SK-N-SH (cell line): ENCODE data around the gene WFDC12. TPM values are rescaled to one million over a fixed set of nuclear protein-coding genes. Genes with fewer than 3 reads are reported as not detected.

Source experiments
- CTCF ChIA-PET: fragments of 300-600, 350-600 bp; formaldehyde crosslinking; extraction: SDS; loops from one replicate; lab custom pipeline; 2021; lab: Yijun Ruan, JAX
- POLR2A ChIA-PET: fragments of 350-600 bp; sonication (Branson Sonifier 250); formaldehyde crosslinking; extraction: SDS; loops from one replicate; lab custom pipeline; 2020; ENCODE audit warnings: antibody characterized with exemption, inconsistent platforms; lab: Yijun Ruan, JAX
- DNase-seq: peaks from one replicate; pipeline ENCODE4 v3.0.0; 2012
- H2AFZ ChIP-seq: fragments of 200-600 bp; sonication (generic); 2 replicates; pipeline ENCODE4 v1.8.1; 2016; ENCODE audit warnings: antibody characterized with exemption, mild to moderate bottlenecking, low read depth
- H3F3A ChIP-seq: fragments of 200-600 bp; sonication (generic); replicated peaks from 2 replicates; pipeline ENCODE3; 2016; ENCODE audit warnings: antibody characterized with exemption, mild to moderate bottlenecking; ENCODE audit not compliant: insufficient read depth
- H3K27ac ChIP-seq, 2 experiments: fragments of 200-500 bp in 1 of 2; fragments of 200-600 bp in 1 of 2; sonication (Bioruptor generic) in 1 of 2; sonication (generic), shearing (Covaris generic) in 1 of 2; 2 replicates each; pipeline versions ENCODE4 v1.5.1 to v1.6.1; 2014 to 2016; ENCODE audit warnings: low read depth in 2 of 2, inconsistent platforms in 1 of 2, low read length in 1 of 2, mild to moderate bottlenecking in 1 of 2, mixed read lengths in 1 of 2
- H3K27me3 ChIP-seq: fragments of 200-600 bp; sonication (generic), shearing (Covaris generic); 2 replicates; pipeline ENCODE4 v1.6.1; 2016; ENCODE audit warnings: mixed run types; ENCODE audit not compliant: insufficient read depth
- H3K36me3 ChIP-seq, 2 experiments: fragments of 200-500 bp in 1 of 2; fragments of 200-600 bp in 1 of 2; sonication (Bioruptor generic) in 1 of 2; sonication (generic) in 1 of 2; replicated peaks in 1 of 2; 2 replicates each; pipeline versions ENCODE3 to v1.5.1; 2014 to 2016; ENCODE audit warnings: low read length in 1 of 2, mild to moderate bottlenecking in 1 of 2; ENCODE audit not compliant: insufficient read depth in 2 of 2, control insufficient read depth in 1 of 2
- H3K4me1 ChIP-seq, 2 experiments: fragments of 200-500 bp in 1 of 2; fragments of 200-600 bp in 1 of 2; sonication (Bioruptor generic) in 1 of 2; sonication (generic), shearing (Covaris generic) in 1 of 2; 2 replicates each; pipeline versions ENCODE4 v1.5.1 to v1.6.1; 2014 to 2016; ENCODE audit warnings: low read depth in 1 of 2, low read length in 1 of 2, mixed run types in 1 of 2; ENCODE audit not compliant: insufficient read depth in 2 of 2, control insufficient read depth in 1 of 2
- H3K4me2 ChIP-seq: fragments of 200-600 bp; sonication (generic), shearing (Covaris generic); 2 replicates; pipeline ENCODE4 v1.6.1; 2017; ENCODE audit warnings: mixed run types
- H3K4me3 ChIP-seq, 2 experiments: fragments of 200-500 bp in 1 of 2; fragments of 200-600 bp in 1 of 2; sonication (Bioruptor generic) in 1 of 2; sonication (generic), shearing (Covaris generic) in 1 of 2; 2 replicates each; pipeline versions ENCODE4 v1.5.1 to v1.8.1; 2014 to 2016; ENCODE audit warnings: low read depth in 2 of 2, inconsistent platforms in 1 of 2, low read length in 1 of 2, mild to moderate bottlenecking in 1 of 2, mixed read lengths in 1 of 2, moderate library complexity in 1 of 2
- H3K79me2 ChIP-seq: fragments of 200-600 bp; sonication (generic); 2 replicates; pipeline ENCODE4 v1.8.1; 2017; ENCODE audit warnings: mild to moderate bottlenecking; ENCODE audit not compliant: insufficient read depth
- H3K9ac ChIP-seq: fragments of 200-600 bp; sonication (generic); 2 replicates; pipeline ENCODE4 v1.6.1; 2017; ENCODE audit warnings: mixed run types
- H3K9me2 ChIP-seq: fragments of 200-600 bp; sonication (generic); 2 replicates; pipeline ENCODE4 v1.6.1; 2017; ENCODE audit warnings: mixed run types
- H3K9me3 ChIP-seq: fragments of 200-600 bp; sonication (generic); 2 replicates; pipeline ENCODE4 v1.6.1; 2017; ENCODE audit warnings: mixed run types, mild to moderate bottlenecking, moderate library complexity
- H4K20me1 ChIP-seq: fragments of 200-600 bp; sonication (generic); 2 replicates; pipeline ENCODE4 v1.6.1; 2017; ENCODE audit warnings: mild to moderate bottlenecking, mixed run types; ENCODE audit not compliant: insufficient read depth
- CHD2 ChIP-seq: fragments of 150-350 bp; IDR thresholded peaks from 2 replicates; pipeline ENCODE4 v1.6.1; 2018; ENCODE audit warnings: low read length; ENCODE audit not compliant: partially characterized antibody
- ELF1 ChIP-seq: IDR thresholded peaks from 2 replicates; pipeline ENCODE4 v1.4.0; 2012
- EP300 ChIP-seq, 2 experiments: IDR thresholded peaks; 2 replicates each; pipeline versions ENCODE4 v1.4.0 to v1.6.1; 2012; ENCODE audit warnings: borderline replicate concordance in 1 of 2, low read depth in 1 of 2, low read length in 1 of 2
- EZH2phosphoT487 ChIP-seq: fragments of 200-600 bp; sonication (generic); IDR thresholded peaks from 2 replicates; pipeline ENCODE4 v1.6.1; 2017; ENCODE audit warnings: low read depth, mixed run types, mild to moderate bottlenecking, antibody characterized with exemption, moderate library complexity, borderline replicate concordance
- GATA2 ChIP-seq: sonication (generic); formaldehyde crosslinking; IDR thresholded peaks from 2 replicates; pipeline ENCODE4 v1.5.0; 2020; ENCODE audit warnings: mild to moderate bottlenecking, missing genetic modification reagents
- IRF3 ChIP-seq: fragments of 150-350 bp; IDR thresholded peaks from 2 replicates; pipeline ENCODE4 v1.6.1; 2016; ENCODE audit warnings: mild to moderate bottlenecking, low read depth, low read length
- JUND ChIP-seq: IDR thresholded peaks from 2 replicates; pipeline ENCODE4 v1.4.0; 2012
- MXI1 ChIP-seq: IDR thresholded peaks from 2 replicates; pipeline ENCODE4 v1.6.1; 2012; ENCODE audit warnings: mild to moderate bottlenecking, low read depth, low read length, improper control_type of control experiment
- NFIC ChIP-seq: IDR thresholded peaks from 2 replicates; pipeline ENCODE4 v1.4.0; 2012; ENCODE audit warnings: borderline replicate concordance
- RCOR1 ChIP-seq: fragments of 150-350 bp; IDR thresholded peaks from 2 replicates; pipeline ENCODE4 v1.6.1; 2017; ENCODE audit warnings: antibody characterized with exemption, low read length
- RFX5 ChIP-seq: IDR thresholded peaks from 2 replicates; pipeline ENCODE4 v1.6.1; 2012; ENCODE audit warnings: mild to moderate bottlenecking, improper control_type of control experiment, low read length
- SIN3A ChIP-seq: IDR thresholded peaks from 2 replicates; pipeline ENCODE4 v1.6.1; 2012; ENCODE audit warnings: low read depth, mild to moderate bottlenecking, low read length, moderate library complexity, borderline replicate concordance
- TAF1 ChIP-seq: IDR thresholded peaks from 2 replicates; pipeline ENCODE4 v1.6.1; 2012; ENCODE audit warnings: low read depth, mild to moderate bottlenecking, low read length, moderate library complexity, borderline replicate concordance
- TEAD4 ChIP-seq: IDR thresholded peaks from 2 replicates; pipeline ENCODE4 v1.4.0; 2012; ENCODE audit warnings: mild to moderate bottlenecking, borderline replicate concordance; ENCODE audit not compliant: insufficient read depth
- USF2 ChIP-seq: fragments of 150-350 bp; IDR thresholded peaks from 2 replicates; pipeline ENCODE4 v1.6.1; 2017; ENCODE audit warnings: antibody characterized with exemption, low read length, low read depth, borderline replicate concordance
- ZBTB33 ChIP-seq: IDR thresholded peaks from 2 replicates; pipeline ENCODE4 v1.4.0; 2012; ENCODE audit warnings: low read depth, borderline replicate concordance
- WGBS: methylation state at CpG from one replicate; pipeline ENCODE4 v1.1.6; 2017; ENCODE audit warnings: low lambda C conversion rate; 5-methylcytosine and 5-hydroxymethylcytosine counted together
- polyA plus RNA-seq, 3 experiments: library from polyadenylated mRNA; depleted of rRNA; stranded (reverse); fragments of >200 nt; gene quantifications; 2 replicates each; pipeline ENCODE4 v1.2.3, GENCODE V29; 2012
- TF ChIP-seq, protein P1 (sequence below): fragments of 200-600 bp; sonication (generic); IDR thresholded peaks from 2 replicates; pipeline ENCODE4 v1.6.1; 2017; ENCODE audit warnings: antibody characterized with exemption, mild to moderate bottlenecking, moderate library complexity
- TF ChIP-seq, protein P2 (sequence below): IDR thresholded peaks from 2 replicates; pipeline ENCODE4 v1.4.0; 2012; ENCODE audit warnings: low read depth

Gene WFDC12
- polyA plus RNA-seq, 1 of the 3 experiments (the other 2 are of a cell fraction) = not detected

DNA sequence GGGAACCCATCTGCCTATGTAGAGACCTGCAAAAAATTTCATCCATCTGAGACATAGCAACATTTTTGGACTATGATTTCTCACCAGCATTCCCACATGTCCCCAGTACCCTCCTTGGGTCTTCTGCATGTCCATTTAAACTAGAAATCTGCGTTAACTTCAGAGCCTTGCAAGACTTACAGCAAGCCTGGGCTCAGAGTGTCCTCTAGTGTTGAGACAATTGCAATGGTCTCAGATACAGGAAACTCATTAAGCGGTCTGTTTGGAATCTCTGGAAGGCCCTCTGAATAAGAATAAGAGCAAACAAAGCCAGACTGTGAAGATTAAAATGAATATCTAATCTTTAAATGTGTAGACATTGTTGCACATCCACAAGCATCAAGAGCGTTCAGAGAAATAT lies 29.9 kb upstream of the WFDC12 start:
- no peaks in the 10 kb centered on the region; a peak in 1 of 4 replicates for H3K4me1 ChIP-seq
- 1% methylated on average over 3 of the region's 3 CpGs for WGBS
- H3K79me2 ChIP-seq = no peaks in the 10 kb centered on the region
- no peaks in the 10 kb centered on the region for H3K9me3 ChIP-seq
- H3K9me2 ChIP-seq = no peaks in the 10 kb centered on the region
- DNase-seq = no peak
- no peak overlapping the region for H2AFZ ChIP-seq
- no peak overlapping the region for H3K9ac ChIP-seq
- no peaks in the 10 kb centered on the region for H3K36me3 ChIP-seq
- CTCF ChIA-PET = no interaction called here
- H3K27ac ChIP-seq = no peak overlapping the region
- TF ChIP-seq ELF1 = no peak
- TF ChIP-seq, protein P1, sequence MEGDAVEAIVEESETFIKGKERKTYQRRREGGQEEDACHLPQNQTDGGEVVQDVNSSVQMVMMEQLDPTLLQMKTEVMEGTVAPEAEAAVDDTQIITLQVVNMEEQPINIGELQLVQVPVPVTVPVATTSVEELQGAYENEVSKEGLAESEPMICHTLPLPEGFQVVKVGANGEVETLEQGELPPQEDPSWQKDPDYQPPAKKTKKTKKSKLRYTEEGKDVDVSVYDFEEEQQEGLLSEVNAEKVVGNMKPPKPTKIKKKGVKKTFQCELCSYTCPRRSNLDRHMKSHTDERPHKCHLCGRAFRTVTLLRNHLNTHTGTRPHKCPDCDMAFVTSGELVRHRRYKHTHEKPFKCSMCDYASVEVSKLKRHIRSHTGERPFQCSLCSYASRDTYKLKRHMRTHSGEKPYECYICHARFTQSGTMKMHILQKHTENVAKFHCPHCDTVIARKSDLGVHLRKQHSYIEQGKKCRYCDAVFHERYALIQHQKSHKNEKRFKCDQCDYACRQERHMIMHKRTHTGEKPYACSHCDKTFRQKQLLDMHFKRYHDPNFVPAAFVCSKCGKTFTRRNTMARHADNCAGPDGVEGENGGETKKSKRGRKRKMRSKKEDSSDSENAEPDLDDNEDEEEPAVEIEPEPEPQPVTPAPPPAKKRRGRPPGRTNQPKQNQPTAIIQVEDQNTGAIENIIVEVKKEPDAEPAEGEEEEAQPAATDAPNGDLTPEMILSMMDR = peak; percentile 18; the same call in 1 of the 2 replicates
- no peaks in the 10 kb centered on the region for H3F3A ChIP-seq
- no peak overlapping the region for H3K4me2 ChIP-seq
- H4K20me1 ChIP-seq = no peaks in the 10 kb centered on the region
- POLR2A ChIA-PET = no interaction called here
- no peak overlapping the region for H3K4me3 ChIP-seq
- H3K27me3 ChIP-seq = peaks cover 6% of the 10 kb centered on the region; the same call in 1 of the 2 replicates

- Histone ChIP-seq H3K27ac (no peak overlapping the region), H3K4me3 (no peak overlapping the region), H3K9me3 (no peaks in the 10 kb centered on the region), H3K9me2 (no peaks in the 10 kb centered on the region), H4K20me1 (no peaks in the 10 kb centered on the region), H3K4me1 (no peaks in the 10 kb centered on the region; a peak in 1 of 4 replicates), H3F3A (no peaks in the 10 kb centered on the region), H3K79me2 (no peaks in the 10 kb centered on the region), H3K4me2 (no peak overlapping the region), H3K27me3 (peaks cover 8% of the 10 kb centered on the region; the same call in 1 of the 2 replicates), H3K9ac (no peak overlapping the region), H2AFZ (no peak overlapping the region), H3K36me3 (no peaks in the 10 kb centered on the region)
- POLR2A ChIA-PET = no interaction called here
- CTCF ChIA-PET = no interaction called here
- DNase-seq = no peak
- 0% methylated on average over 1 of the region's 1 CpG for WGBS
- TF ChIP-seq, protein P2, sequence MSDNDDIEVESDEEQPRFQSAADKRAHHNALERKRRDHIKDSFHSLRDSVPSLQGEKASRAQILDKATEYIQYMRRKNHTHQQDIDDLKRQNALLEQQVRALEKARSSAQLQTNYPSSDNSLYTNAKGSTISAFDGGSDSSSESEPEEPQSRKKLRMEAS = no peak
- TF ChIP-seq NFIC (no peak), RFX5 (no peak), ZBTB33 (no peak), ELF1 (no peak), USF2 (no peak), TEAD4 (no peak), SIN3A (no peak), JUND (no peak), EP300 (IDR thresholded peaks at IDR 0.05; ENCODE audit: borderline replicate concordance in 1 of 2, low read depth in 1 of 2, low read length in 1 of 2) (no peak), MXI1 (no peak), TAF1 (no peak), IRF3 (no peak), EZH2phosphoT487 (no peak), GATA2 (CRISPR knock-in tag) (no peak), RCOR1 (no peak), CHD2 (no peak)
- TF ChIP-seq, protein P1 = no peak
Observed at GRCh38 chr20:45153752-45154151, 29.5 kb upstream of the WFDC12 start.
